Right forelimb (tissue), 1 donor: ENCODE data around the gene BTG4.

ENCODE experiments used
- DNase-seq: peaks from one replicate; pipeline ENCODE4 v3.0.0-alpha.2; 2018

The BTG4 gene

GRCh38 chr11:111535281-111535680 is 23.1 kb upstream of the BTG4 start:
- no peak for DNase-seq

- no peak for DNase-seq
Observed at GRCh38 chr11:111532365-111532709, 20.2 kb upstream of the BTG4 start.

DNA sequence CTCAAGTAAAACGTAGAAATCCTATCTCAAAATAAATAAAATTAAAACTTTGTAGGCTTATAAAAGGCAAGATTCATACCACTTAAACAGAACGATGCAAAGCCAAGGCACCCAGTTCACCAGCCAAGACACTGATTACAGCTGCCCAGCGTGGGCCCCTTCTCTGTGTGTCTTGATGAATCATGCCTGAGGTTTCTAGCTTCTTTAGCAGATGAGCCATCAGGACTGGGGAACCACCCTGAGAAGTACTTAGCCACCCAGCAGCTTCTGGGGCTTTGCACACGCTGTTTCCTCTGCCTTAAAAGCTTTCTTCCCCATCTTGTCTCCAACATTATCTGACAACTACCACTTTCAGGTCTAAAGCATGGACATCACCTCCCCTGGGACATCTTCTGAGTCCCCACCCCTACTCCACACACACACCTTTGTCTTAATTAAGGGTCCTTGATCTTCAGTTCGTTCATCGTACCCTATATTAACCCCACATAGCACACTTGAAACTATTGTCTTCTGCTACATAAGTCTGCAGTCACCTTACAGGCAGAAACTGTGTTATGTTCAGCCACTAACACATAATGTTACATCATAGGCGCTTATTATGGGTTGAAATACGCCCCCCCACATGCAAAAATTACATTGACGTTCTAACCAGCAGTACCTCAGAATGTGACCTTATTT is 19.6 kb upstream of the BTG4 start:
- no peak for DNase-seq

DNA sequence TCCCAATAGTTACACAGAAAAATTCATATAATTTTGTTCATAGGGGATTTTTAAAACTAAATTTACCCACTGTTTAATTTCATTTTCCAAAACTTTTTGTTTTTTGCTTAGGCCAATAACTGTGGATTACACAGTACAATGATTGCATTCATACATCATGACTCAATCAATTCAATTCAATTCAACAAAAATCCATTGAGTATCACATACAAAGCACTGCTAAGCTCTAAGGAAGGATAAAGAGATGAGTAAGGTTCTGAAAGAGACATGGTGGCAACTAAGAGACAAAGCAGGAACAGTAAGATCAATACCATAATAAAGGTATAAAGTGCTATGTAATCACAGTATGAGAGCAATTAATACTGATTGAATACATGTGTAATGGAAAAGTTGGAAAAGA is 18.9 kb upstream of the BTG4 start:
- no peak for DNase-seq

GRCh38 chr11:111530091-111530490 is 17.9 kb upstream of the BTG4 start:
- DNase-seq: no peak

DNA sequence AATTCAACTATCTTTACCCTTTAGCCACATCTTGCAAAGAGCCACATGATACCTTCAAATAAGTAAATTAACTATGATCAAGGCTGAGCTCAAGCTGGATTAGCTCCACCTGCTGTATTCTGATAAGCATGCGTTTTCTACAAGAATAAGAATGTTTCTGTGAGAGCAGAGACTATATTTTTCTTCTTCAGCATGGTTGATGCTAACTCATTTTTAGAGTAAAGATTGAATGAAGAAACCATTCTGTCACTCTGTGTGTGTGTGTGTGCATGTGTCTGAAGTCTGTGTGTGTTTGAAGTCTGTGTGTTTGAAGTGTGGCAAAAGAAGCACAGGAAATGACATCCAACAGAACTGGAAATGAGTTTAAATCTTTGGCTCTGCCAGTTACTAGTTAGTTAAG is 16.4 kb upstream of the BTG4 start:
- DNase-seq: no peak

DNA sequence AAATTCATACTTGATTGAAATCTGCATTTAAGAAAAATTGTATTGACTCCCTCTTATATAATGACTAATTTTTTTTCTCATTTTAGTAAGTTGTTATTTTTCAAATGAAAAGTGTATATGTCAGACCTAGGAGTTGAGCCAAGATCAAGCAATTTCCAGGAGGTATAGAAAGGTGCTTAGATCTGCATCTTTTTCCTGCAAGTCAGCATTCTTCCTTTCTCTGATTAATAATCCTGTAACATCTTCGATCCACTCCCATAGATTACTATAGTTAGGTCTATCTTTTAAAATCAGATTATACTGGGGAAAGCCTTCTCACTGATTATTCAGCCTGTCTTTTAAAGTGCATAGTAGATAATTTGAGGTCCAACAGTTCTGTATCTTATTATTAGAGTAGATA is 15.1 kb upstream of the BTG4 start:
- DNase-seq: no peak

- DNase-seq: no peak
Observed at GRCh38 chr11:111526501-111526900, 14.3 kb upstream of the BTG4 start.

- DNase-seq: no peak
Observed at GRCh38 chr11:111525456-111525855, 13.3 kb upstream of the BTG4 start.

GRCh38 chr11:111524056-111524455 is 11.9 kb upstream of the BTG4 start:
- no peak for DNase-seq

DNA sequence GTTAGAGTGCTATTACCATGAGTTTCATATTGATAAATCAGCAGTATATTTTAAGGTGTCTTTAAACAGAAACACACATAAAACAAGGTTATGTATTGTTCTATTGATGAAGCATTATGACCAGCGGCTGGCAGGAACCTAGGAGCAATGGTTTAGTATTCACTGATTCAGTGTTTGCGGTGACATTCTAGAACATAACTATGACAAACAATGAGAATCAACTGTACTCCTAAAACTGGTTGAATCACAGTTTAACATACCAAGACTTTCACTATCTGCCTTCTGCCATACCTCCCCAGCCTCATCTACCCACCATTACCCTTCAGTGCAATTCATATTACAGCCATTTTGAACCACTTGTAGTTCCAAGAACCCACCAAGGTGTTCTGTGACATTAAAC is 11.2 kb upstream of the BTG4 start:
- DNase-seq: no peak

GRCh38 chr11:111522426-111522825 is 10.2 kb upstream of the BTG4 start:
- DNase-seq: no peak

DNA sequence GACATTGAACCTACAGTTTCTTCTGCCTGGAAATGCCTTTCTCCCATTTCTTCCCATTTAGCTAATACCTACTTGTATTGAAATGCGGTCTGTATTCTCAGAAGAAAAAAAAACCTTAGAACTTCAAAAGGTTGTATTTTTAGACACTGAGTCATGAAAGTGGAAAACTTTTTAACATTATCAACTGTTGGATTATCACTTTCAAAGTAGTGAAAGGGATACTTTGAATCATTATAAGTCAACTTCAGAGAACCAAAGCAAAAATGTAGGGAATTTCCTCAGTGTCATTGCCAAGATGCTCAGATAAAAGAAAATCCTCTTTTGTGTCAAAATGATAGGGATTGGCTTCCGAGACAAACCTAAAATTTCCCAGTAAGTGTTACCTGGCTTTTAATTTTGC is 8.9 kb upstream of the BTG4 start:
- no peak for DNase-seq

- no peak for DNase-seq
Observed at GRCh38 chr11:111520560-111520959, 8.4 kb upstream of the BTG4 start.

- no peak for DNase-seq
Observed at GRCh38 chr11:111518668-111519067, 6.5 kb upstream of the BTG4 start.

GRCh38 chr11:111515591-111515990 is 3.4 kb upstream of the BTG4 start:
- DNase-seq: no peak

- DNase-seq: peak; percentile 49
Observed at GRCh38 chr11:111514216-111515031, 2.2 kb upstream of the BTG4 start, which contains the start of gene HOATZ. TSS of gene HOATZ (plus strand) at chr11:111514778. CDS start at chr11:111514785, 7 bp downstream.

DNA sequence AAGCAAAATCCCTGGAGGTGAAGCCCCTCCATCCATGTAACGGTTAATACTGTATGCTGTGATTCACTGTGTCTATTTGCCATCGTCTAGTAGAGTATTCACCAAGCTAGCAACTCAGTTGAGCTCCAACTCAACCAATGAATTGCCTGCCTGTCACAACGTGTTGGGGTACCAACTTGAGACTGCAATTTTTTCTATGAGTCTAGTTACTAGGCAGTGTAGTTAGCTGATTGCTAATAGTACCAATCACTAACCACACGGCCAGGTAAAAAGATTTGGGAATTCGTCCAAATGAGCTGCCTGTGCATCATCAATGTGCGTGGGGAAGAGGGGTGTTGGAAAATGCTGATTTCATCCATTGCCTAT is 1.0 kb upstream of the BTG4 start:
- no peak for DNase-seq

- DNase-seq: no peak
Observed at GRCh38 chr11:111510311-111510710, 1.9 kb downstream of the BTG4 start.

GRCh38 chr11:111502611-111503010 is 9.6 kb downstream of the BTG4 start:
- no peak for DNase-seq

DNA sequence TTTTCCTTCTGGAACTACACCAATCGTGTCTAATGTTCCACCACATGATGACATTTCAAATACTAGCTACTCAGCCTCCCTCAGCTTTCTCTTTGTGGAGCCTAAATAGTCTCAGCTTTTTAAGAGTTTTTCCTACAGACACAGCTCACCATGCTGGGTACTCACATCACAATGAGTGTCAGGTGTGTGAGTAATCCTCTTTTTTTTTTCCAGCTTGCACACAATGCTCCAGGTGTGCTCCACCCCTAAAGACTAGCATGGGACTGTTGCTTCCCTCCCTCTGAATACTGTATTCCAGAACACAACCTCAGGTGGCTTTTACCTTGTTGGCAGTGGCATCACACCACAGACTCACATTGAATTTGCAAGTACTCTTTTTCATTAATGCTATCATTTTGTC is 11.7 kb downstream of the BTG4 start:
- DNase-seq: no peak

- DNase-seq: no peak
Observed at GRCh38 chr11:111499483-111499882, 12.7 kb downstream of the BTG4 start.

DNA sequence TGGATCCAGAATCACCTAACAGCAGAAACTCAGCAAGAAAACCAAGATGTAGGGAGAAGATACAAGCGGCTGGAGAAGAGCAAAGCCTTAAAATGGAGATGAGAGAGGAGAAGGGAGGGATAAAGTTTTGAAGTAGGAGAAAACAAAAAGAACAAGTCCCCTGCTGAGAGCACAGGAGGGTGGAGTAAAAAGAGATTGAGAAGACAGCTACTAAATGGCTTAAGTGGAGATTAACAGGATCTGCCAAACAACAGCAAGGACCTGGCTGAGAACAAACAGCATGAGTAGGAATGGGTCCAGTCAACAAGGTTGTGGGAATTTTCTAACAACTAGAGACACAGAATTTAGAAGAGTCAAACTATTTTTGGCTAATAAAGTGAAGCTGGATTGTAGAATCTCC is 18.1 kb downstream of the BTG4 start:
- no peak for DNase-seq

DNA sequence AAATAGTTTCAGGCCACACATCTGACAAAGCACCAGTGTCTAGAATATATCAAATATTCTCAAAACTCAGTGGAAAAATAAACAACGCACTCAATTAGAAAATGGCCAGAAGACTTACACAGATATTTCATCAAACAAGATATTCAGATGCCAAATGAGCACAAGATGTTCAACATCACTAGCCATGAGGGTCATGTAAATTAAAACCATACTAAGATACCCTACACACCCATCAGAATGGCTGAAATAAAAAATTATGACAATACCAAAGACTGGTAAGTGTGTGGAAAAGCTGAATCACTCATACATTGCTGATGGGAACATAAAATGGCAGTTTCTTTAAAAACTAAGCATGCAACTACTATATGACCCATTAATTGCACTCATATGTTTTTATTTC is 21.7 kb downstream of the BTG4 start:
- DNase-seq: no peak

DNA sequence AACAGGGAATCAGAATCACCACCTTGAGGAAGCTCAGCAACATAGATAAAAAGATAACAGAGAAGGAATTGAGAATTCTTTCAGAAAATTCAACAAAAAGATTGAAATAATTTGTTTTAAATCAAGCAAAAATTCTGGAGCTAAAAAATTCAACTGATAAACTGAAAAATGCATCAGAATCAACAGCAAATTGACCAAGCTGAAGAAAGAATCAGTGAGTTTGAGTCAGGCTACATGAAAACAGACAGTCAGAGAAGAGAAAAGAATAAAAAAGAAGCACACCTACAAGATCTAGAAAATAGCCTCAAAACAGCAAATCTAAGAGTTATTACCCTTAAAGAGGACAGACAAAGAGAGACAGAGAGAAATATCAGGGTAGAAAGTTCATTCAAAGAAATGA is 28.8 kb downstream of the BTG4 start:
- no peak for DNase-seq
